Sigmoid colon (tissue), 4 donors: ENCODE measurements around the gene GREB1L.

ENCODE experiments used
- CTCF ChIP-seq, 4 experiments: fragments of 450-650 bp in 3 of 4; fragments of 200-600 bp in 1 of 4; IDR thresholded peaks; one replicate each; pipeline ENCODE4 v1.5.1; 2016 to 2019; ENCODE audit warnings: antibody characterized with exemption in 4 of 4, mild to moderate bottlenecking in 3 of 4, moderate library complexity in 2 of 4
- EP300 ChIP-seq, 4 donors: sonication (generic); formaldehyde crosslinking; IDR thresholded peaks; one replicate each; pipeline ENCODE4 v1.6.1; 2017; ENCODE audit warnings: antibody characterized with exemption in 4 of 4
- POLR2A ChIP-seq, 2 donors: fragments of 450-650 bp; IDR thresholded peaks; one replicate each; pipeline ENCODE4 v1.6.1; 2016; ENCODE audit warnings: antibody characterized with exemption in 2 of 2, mild to moderate bottlenecking in 2 of 2, moderate library complexity in 2 of 2

- TF ChIP-seq CTCF (IDR thresholded peaks at IDR 0.05) (no peak), POLR2A (IDR thresholded peaks at IDR 0.05) (no peak), EP300 (IDR thresholded peaks at IDR 0.05) (no peak)
Observed at GRCh38 chr18:21321711-21322110, 79.7 kb downstream of the GREB1L start.
